Measurements from ENCODE around the gene PCDHB16.

Gene PCDHB16

DNA sequence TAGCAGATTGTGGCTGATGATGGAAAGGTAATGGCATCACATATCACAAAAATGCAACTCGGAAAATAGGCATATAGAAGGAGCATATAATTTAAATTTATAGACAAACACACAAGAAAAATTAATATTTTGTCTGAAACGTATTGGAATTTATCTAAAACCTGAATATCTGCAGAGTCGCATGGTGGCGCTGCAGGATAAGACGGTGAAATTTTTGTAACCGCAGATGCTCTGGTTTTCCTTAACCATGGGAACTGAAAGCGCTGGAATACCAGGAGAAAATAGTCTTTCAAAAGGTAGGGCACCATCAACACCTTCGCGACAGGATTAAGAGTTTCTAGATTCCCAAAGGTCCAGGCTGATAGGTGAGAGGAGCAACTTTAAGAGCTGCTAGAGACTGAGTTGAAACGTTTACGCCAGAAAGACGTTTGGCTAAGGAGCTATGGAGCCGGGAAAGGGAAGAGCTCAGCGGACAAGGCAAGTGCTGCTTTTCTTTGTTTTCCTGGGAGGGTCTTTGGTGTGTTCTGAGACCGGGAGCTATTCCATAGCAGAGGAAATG is 52.0 kb downstream of the PCDHB16 start:
- TF ChIP-seq TAF1 (IDR thresholded peaks at IDR 0.05; ENCODE audit: borderline replicate concordance, insufficient read depth, low read length) (no peak), FOXP2 (optimal IDR thresholded peaks at IDR 0.05; ENCODE audit: borderline replicate concordance, extremely low read depth, extremely low read length, insufficient read depth) (no peak), POLR2AphosphoS5 (IDR thresholded peaks at IDR 0.05; ENCODE audit: low read depth, low read length) (no peak), SIN3A (IDR thresholded peaks at IDR 0.05; ENCODE audit: borderline replicate concordance, insufficient read depth, low read length) (no peak)
- TF ChIP-seq, protein P1, sequence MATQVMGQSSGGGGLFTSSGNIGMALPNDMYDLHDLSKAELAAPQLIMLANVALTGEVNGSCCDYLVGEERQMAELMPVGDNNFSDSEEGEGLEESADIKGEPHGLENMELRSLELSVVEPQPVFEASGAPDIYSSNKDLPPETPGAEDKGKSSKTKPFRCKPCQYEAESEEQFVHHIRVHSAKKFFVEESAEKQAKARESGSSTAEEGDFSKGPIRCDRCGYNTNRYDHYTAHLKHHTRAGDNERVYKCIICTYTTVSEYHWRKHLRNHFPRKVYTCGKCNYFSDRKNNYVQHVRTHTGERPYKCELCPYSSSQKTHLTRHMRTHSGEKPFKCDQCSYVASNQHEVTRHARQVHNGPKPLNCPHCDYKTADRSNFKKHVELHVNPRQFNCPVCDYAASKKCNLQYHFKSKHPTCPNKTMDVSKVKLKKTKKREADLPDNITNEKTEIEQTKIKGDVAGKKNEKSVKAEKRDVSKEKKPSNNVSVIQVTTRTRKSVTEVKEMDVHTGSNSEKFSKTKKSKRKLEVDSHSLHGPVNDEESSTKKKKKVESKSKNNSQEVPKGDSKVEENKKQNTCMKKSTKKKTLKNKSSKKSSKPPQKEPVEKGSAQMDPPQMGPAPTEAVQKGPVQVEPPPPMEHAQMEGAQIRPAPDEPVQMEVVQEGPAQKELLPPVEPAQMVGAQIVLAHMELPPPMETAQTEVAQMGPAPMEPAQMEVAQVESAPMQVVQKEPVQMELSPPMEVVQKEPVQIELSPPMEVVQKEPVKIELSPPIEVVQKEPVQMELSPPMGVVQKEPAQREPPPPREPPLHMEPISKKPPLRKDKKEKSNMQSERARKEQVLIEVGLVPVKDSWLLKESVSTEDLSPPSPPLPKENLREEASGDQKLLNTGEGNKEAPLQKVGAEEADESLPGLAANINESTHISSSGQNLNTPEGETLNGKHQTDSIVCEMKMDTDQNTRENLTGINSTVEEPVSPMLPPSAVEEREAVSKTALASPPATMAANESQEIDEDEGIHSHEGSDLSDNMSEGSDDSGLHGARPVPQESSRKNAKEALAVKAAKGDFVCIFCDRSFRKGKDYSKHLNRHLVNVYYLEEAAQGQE (IDR thresholded peaks at IDR 0.05; ENCODE audit: insufficient read depth in 1 of 2, low read depth in 2 of 2, low read length in 2 of 2) = no peak
